HG03025 (cell line): Measurements from ENCODE around the gene DDX54.
A peak's percentile ranks its signal among the peaks of the same experiment; 100 is the strongest.

Experiments used
- ATAC-seq: cut with Tn5 transposase; IDR thresholded peaks from one replicate; pipeline ENCODE4 v1.9.1; 2021; ENCODE audit warnings: mild to moderate bottlenecking, moderate library complexity; ENCODE audit not compliant: unreplicated experiment, low FRiP score

Gene DDX54

GRCh38 chr12:113185180-113186032 is at the start of gene DDX54, which contains the start of gene RITA1:
Gene DDX54 (minus strand): TSS chr12:113185478. CDS start chr12:113185451, 27 bp downstream.
Gene RITA1 (plus strand): TSS chr12:113185721. CDS start chr12:113186747, 1,026 bp downstream.
- ATAC-seq, result peak; percentile 51

DNA sequence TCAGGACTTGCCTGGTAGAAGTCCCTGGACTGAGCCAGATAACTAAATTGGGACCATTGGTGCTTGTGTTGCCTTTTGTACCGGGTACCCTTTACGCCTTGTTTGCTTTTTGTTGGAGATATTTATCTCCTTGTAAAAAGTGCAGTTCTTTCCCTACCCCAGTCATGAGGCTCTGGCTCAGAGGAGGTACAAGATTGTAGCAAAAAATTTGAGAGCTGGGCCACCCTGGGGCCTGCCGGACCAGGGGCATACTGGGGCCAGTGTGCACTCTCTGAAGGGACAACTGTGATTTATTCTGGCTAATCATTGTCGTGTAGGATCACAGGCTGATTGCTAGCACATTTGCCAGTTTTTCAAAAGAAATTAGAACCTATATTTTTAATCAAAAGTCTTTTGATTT is 49.2 kb upstream of the DDX54 start:
- ATAC-seq, result no peak

- ATAC-seq, result no peak
These were observed 48.7 kb upstream of the DDX54 start for GRCh38 chr12:113233967-113234366.

DNA sequence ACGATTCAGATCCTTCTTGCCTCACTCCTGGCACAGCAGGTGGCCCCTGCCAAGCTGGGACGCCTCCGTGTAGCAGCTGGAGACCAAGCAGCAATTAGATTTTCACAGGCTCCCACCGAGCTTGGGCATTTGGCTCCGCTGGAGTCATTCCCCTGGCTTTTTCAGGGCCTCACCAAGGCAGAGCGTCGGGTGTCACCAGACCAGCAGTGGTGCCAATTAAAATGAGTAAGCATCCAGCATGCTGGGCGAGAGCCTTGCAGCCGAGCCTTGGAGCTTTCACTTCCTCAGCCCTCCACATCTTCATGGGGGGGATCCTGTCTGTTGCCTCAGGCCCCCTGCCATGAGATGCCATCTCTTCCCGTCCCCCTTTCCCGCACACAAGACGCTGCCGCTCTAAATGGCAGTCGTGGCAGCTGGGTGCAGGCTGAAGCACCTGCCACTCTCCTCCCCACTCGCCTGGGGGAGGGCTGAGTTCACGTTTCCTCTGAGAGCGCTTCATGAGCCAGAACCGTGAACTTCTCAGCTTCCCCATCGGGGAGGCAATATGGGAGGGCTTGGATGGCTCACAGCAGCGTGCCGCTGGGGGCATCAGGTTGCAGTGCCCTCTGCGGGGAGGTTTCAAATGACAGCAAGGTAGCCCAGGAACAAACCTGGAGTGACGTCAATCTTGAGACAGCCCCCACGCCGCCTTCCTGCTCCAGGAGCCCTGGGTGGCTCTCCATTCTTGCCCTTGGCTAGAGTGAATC is 47.7 kb upstream of the DDX54 start:
- ATAC-seq, result peak; percentile 56

DNA sequence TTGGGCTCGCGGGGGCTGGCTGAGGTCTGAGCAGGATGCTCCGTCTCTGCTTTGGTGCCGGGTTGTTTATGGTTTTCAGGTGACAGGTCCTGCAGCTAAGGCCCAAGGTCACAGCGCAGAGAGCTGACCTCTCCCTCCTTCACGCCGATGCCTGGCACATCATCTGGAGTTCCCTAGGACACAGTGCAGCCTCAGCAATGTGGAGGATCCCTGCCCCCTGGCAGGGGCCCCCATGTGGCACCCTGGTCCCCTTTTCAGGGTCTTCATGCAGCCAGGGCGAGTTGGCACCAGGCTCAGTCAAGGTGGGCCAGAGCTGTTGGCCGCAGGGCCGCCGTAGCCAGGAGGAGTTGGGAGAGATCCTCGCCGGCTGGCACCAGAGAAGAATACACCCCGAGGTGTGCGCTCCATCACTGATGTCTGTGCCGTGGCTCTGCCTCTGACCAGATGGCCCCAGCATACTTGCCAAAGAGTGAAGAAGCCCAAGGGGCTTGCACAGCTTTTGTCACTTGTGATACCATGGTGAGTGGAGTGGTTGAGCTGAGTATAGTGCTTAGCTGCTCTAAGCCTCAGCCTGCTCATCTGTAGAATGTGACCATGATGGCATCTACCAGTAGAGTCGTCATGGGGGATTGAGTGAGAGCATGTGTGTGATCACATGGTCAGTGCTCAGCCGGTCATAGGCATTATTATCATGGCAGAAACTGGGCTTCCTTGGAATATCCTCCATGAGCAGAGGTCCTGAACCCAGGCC is 47.0 kb upstream of the DDX54 start:
- ATAC-seq, result no peak

GRCh38 chr12:113231235-113232088 is 46.2 kb upstream of the DDX54 start:
- ATAC-seq, result no peak

DNA sequence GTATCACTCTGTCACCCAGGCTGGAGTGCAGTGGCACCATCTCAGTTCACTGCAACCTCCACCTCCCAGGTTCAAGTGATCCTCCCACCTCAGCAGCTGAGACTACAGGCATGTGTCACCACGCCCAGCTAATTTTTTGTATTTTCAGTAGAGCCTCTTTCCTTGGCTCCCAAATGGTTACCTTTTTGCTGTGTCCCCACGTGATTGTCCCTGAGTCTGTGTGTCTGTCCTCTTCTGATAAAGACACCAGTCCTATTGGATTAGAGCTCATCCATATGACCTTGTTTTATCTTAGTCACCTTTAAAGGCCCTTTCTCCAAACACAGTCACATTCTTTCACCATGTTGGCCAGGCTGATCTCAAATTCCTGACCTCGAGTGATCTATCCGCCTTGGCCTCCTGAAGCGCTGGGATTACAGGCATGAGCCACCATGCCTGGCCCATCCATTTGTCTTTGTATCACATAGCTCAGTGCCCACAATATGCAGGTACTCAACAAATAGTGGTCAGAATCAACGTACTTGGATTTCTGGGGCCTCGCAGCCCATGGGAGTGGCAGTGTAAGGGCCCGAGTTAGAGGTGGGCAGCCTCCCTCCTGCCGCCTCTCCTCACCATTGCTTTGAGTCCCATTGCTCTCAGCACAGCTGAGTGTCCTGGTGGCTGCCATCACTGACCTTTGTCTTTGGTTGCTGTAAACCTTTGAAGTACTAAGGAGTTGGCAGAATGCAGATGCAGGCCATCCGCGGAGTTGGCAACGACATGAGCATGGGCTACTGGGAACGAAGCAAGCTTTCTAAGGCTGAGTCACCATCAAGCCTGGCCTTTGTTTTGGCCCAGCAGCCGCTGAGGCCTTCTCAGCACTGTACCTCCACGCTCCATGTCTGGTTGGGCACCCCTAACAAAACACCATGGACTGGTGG is 45.3 kb upstream of the DDX54 start:
- no peak for ATAC-seq

DNA sequence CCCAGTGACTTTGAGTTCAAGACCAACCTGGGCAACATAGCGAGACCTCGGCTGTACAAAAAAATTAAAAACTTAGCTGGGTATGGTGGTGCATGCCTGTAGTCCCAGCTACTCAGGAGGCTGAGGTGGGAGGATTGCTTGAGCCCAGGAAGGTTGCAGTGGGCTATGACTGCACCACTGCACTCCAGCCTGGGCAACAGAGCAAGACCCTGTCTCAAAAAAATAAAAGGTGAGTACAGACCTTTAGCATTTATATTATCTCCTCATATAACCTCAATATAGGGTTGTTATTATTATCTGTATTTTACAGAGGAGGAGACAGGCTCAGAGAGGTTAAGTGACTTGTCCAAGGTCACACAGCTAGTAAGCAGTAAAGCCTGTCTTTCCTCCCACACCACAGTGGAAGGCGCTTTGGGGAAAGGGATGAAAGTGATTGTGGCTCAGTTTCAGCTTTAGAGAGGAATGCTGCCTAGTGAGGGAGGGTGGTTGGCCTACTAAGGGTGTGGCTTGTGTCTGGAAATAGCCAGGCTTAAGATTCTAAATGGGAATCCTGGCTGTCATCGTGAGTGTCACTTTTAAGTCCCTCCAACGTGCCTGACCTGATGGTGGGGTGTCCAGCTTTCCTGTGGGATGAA is 43.2 kb upstream of the DDX54 start:
- ATAC-seq, result no peak

DNA sequence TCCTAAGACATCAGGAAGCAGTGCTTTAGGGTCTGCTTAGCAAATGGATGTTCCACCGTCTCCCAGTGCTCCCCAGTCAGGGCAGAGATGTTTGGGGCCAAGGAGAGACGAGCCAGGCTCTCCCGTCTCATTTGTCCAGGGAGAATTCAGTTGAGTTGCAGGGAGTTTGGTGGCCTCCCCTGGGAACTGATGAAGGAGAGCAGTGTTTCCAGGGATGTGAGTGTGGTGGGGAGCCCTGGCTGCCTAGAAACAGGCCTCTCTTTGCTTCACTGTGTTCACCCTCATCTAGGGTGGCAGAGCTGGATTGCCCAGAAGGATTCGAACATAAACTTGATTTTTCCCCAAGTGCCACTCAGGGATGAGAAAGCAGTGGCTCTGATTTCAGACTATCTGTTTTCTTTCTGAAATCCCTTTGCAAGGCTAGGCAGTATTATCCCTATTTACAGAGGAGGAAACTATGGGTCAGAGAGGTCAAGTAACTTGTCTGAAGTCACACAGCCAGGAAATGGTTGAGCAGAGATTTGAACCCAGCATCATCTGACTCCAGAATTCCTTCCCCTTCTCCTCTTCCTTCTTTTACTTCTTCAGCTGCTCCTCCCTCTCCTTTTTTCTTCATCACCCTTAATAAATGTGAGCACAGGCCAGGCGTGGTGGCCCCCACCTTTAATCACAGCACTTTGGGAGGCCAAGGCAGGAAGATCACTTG is 42.6 kb upstream of the DDX54 start:
- ATAC-seq, result no peak

- ATAC-seq, result no peak
These were observed 41.7 kb upstream of the DDX54 start for GRCh38 chr12:113226696-113227568.

- ATAC-seq, result no peak
These were observed 39.7 kb upstream of the DDX54 start for GRCh38 chr12:113224955-113225354.

GRCh38 chr12:113222730-113223531 is 37.7 kb upstream of the DDX54 start:
- no peak for ATAC-seq

DNA sequence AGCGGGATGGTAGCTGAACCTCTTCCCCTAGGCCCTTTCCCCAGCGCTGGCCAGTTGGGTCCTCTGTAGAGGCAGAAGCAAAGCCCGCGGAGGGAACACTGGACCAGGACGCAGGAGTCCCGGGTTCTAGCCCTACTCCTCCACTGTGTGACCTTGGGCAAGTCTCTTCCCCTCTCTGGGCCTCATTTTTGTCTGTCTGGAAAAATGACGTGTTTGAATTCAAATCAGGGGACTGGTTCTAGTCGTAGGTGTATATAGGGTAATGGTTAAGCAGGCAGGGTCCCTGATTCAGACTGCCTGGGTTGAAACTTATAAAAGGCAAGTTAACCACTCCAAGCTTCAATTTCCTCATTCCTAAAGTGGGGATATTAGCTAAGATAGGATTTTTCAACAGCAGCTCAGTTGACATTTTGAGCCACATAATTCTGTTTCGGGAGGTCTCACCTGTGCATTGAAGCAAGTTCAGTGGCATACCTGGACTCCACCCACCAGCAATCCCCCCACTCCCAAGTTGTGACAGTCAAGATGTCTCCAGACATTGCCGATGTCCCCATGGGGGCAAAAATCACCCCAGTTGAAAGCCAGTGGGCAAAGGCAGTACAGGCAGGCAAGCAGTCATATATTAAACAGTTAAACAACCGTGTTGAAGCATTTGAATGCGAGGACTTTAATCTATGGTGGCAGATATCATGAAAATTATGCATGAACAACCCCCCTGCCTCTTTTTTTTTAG is 36.9 kb upstream of the DDX54 start:
- no peak for ATAC-seq

DNA sequence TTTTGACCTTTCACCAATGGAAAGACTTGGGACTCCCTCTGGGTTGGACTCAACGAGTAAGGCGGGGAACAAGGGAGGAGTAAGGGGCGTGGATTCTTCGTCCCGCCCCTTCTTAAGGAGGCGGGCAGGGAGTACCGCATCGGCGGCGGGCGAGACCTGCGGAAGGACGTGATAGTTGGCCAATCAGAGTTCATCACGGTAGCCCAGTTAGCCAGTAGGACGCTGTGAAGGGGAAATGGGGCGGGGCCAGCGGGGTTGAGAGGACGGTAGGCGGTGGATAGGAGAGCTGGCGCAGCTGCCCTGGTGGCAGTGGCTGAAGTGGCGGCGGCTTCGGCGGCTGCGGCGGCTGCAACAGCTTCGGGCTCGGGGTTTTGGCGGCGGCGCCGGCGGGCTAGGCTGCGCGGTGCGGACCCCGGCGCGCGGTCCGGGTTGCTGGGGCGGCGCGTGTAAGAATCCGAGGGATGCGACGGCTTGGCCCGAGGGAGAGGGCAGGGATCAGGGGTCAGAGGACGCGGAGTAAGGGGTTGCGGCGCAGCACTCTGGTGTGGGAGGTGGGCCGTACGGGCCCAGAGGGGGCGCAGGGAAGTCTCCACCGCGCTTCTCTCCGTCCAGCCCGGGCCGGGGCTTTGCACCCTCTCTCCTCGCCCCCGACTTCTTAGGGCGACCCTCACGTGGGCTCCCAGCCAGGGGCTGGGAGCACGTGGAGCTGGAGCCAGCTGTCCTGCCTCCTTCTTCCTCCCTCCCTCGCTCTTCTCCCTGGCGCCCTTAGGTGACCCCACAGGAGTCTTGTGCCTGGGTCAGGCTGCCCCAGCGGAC is 36.1 kb upstream of the DDX54 start, which contains the start of gene TPCN1:
TPCN1 (plus strand) TSS at position 284 of the 816 bp plus-strand sequence. CDS start 5,389 bp downstream, outside the sequence.
- peak; percentile 92 for ATAC-seq
